ENCODE data around the gene ZBTB40.

Gene ZBTB40

GRCh38 chr1:22575532-22576149 is 124.0 kb downstream of the ZBTB40 start:
- no peaks in the 10 kb centered on the region for H3K27me3 ChIP-seq (ENCODE audit: low read length)

GRCh38 chr1:22576150-22576544 is 124.5 kb downstream of the ZBTB40 start:
- no peak for TF ChIP-seq CTCF (IDR thresholded peaks at IDR 0.05; ENCODE audit: insufficient read depth, low read length, poor library complexity, severe bottlenecking)
- no peak for TF ChIP-seq EZH2phosphoT487 (conservative IDR thresholded peaks at IDR 0.05; ENCODE audit: low read length)
- Histone ChIP-seq H3K36me3 (ENCODE audit: low read length) (no peaks in the 10 kb centered on the region), H3K27me3 (ENCODE audit: low read length) (no peaks in the 10 kb centered on the region)

More at GRCh38 chr1:22575532-22576149, 124.0 kb downstream of the ZBTB40 start:
- Histone ChIP-seq H3K79me2 (ENCODE audit: insufficient read depth, low read length) (no peaks in the 10 kb centered on the region), H2AFZ (ENCODE audit: low read depth, low read length, severe bottlenecking) (no peak overlapping the region), H3K4me2 (ENCODE audit: low read depth, low read length, poor library complexity, severe bottlenecking) (no peak overlapping the region), H3K9me3 (ENCODE audit: insufficient read depth, low read length) (peaks cover 20% of the 10 kb centered on the region; the same call in 1 of the 2 replicates), H3K27ac (ENCODE audit: low read depth, low read length) (no peak overlapping the region), H3K9me2 (replicated peaks; ENCODE audit: insufficient read depth, low read length) (no peaks in the 10 kb centered on the region), H3K9ac (ENCODE audit: low read length) (no peak overlapping the region), H4K20me1 (ENCODE audit: low read depth, low read length) (no peaks in the 10 kb centered on the region), H3F3A (ENCODE audit: insufficient read depth) (peaks cover 11% of the 10 kb centered on the region), H3K4me3 (ENCODE audit: insufficient read depth, low read length, poor library complexity, severe bottlenecking) (no peak overlapping the region), H3K36me3 (ENCODE audit: low read length) (no peaks in the 10 kb centered on the region)
- TF ChIP-seq EZH2phosphoT487 (conservative IDR thresholded peaks at IDR 0.05; ENCODE audit: low read length) (no peak), CTCF (IDR thresholded peaks at IDR 0.05; ENCODE audit: insufficient read depth, low read length, poor library complexity, severe bottlenecking) (no peak)

GRCh38 chr1:22576617-22577016 is 125.0 kb downstream of the ZBTB40 start:
- H3K27me3 ChIP-seq (ENCODE audit: low read length): no peaks in the 10 kb centered on the region
- TF ChIP-seq EZH2phosphoT487 (conservative IDR thresholded peaks at IDR 0.05; ENCODE audit: low read length): no peak
- no peak for TF ChIP-seq CTCF (IDR thresholded peaks at IDR 0.05; ENCODE audit: insufficient read depth, low read length, poor library complexity, severe bottlenecking)
- H3F3A ChIP-seq (ENCODE audit: insufficient read depth): peaks cover 11% of the 10 kb centered on the region
- H3K36me3 ChIP-seq (ENCODE audit: low read length): no peaks in the 10 kb centered on the region
- H3K27ac ChIP-seq (ENCODE audit: low read depth, low read length): no peak overlapping the region
- no peaks in the 10 kb centered on the region for H3K9me2 ChIP-seq (replicated peaks; ENCODE audit: insufficient read depth, low read length)
- no peaks in the 10 kb centered on the region for H3K79me2 ChIP-seq (ENCODE audit: insufficient read depth, low read length)
- H3K9ac ChIP-seq (ENCODE audit: low read length): no peak overlapping the region
- H3K4me3 ChIP-seq (ENCODE audit: insufficient read depth, low read length, poor library complexity, severe bottlenecking): no peak overlapping the region
- H3K4me2 ChIP-seq (ENCODE audit: low read depth, low read length, poor library complexity, severe bottlenecking): no peak overlapping the region
- H4K20me1 ChIP-seq (ENCODE audit: low read depth, low read length): no peaks in the 10 kb centered on the region
- no peak overlapping the region for H2AFZ ChIP-seq (ENCODE audit: low read depth, low read length, severe bottlenecking)
- peaks cover 20% of the 10 kb centered on the region; the same call in 1 of the 2 replicates for H3K9me3 ChIP-seq (ENCODE audit: insufficient read depth, low read length)

More at GRCh38 chr1:22576150-22576544, 124.5 kb downstream of the ZBTB40 start:
- H3K4me3 ChIP-seq (ENCODE audit: insufficient read depth, low read length, poor library complexity, severe bottlenecking): no peak overlapping the region
- no peaks in the 10 kb centered on the region for H4K20me1 ChIP-seq (ENCODE audit: low read depth, low read length)
- H3K4me2 ChIP-seq (ENCODE audit: low read depth, low read length, poor library complexity, severe bottlenecking): no peak overlapping the region
- H2AFZ ChIP-seq (ENCODE audit: low read depth, low read length, severe bottlenecking): no peak overlapping the region
- H3K9me3 ChIP-seq (ENCODE audit: insufficient read depth, low read length): peaks cover 20% of the 10 kb centered on the region; the same call in 1 of the 2 replicates
- no peak overlapping the region for H3K27ac ChIP-seq (ENCODE audit: low read depth, low read length)
- peaks cover 11% of the 10 kb centered on the region for H3F3A ChIP-seq (ENCODE audit: insufficient read depth)
- H3K9ac ChIP-seq (ENCODE audit: low read length): no peak overlapping the region
- no peaks in the 10 kb centered on the region for H3K9me2 ChIP-seq (replicated peaks; ENCODE audit: insufficient read depth, low read length)
- no peaks in the 10 kb centered on the region for H3K79me2 ChIP-seq (ENCODE audit: insufficient read depth, low read length)
